ENCODE measurements around the gene TTL.

DNA sequence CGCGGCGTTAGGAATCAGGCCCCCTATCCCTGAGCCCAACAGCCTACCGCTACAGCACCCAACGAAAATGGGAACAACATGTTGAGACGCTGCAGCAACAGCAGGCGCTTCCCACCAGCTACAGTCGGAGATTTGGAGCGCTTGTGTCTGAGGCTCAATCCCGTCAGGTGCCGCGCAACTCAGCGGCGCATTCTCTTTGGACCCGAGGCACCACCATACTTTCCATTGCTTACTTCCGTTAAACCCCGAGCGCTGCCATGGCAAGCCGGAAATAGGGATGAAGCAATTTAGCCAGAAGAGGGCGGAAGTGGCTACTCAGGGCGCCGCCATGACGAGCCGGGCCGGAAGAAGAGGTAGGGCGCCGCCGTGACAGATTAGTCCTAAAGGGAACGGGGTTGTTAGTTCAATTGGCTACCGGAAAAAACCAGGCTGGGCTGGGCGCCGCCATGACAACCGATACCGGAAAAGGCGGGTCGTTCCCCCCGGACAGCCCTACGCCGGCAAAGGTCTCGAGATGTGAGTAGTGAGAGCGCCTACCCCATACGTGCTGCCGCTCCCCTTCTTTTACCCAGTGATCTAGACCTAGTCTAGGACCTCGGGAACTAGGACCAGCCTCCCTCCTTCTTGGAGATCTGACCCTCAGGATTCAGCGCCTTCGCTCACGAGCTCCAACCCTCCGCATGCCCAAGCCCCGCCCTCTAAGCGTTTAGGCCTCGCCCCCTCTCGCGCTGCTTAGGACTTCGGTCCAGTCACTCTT, 102.4 kb downstream of the TTL start, which contains the start of gene CHCHD5:
- TF ChIP-seq POLR2AphosphoS5 (IDR thresholded peaks at IDR 0.05): peak; percentile 83
- no peak for TF ChIP-seq EZH2 (IDR thresholded peaks at IDR 0.05; ENCODE audit: borderline replicate concordance, insufficient read depth, low read length, poor library complexity, severe bottlenecking)
- TF ChIP-seq, protein P1, sequence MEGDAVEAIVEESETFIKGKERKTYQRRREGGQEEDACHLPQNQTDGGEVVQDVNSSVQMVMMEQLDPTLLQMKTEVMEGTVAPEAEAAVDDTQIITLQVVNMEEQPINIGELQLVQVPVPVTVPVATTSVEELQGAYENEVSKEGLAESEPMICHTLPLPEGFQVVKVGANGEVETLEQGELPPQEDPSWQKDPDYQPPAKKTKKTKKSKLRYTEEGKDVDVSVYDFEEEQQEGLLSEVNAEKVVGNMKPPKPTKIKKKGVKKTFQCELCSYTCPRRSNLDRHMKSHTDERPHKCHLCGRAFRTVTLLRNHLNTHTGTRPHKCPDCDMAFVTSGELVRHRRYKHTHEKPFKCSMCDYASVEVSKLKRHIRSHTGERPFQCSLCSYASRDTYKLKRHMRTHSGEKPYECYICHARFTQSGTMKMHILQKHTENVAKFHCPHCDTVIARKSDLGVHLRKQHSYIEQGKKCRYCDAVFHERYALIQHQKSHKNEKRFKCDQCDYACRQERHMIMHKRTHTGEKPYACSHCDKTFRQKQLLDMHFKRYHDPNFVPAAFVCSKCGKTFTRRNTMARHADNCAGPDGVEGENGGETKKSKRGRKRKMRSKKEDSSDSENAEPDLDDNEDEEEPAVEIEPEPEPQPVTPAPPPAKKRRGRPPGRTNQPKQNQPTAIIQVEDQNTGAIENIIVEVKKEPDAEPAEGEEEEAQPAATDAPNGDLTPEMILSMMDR (IDR thresholded peaks at IDR 0.05; ENCODE audit: poor library complexity, severe bottlenecking): peak; percentile 55
- peak; percentile 67 for TF ChIP-seq EP300 (conservative IDR thresholded peaks at IDR 0.05; ENCODE audit: poor library complexity, severe bottlenecking)
- TF ChIP-seq SMC3 (conservative IDR thresholded peaks at IDR 0.05; ENCODE audit: poor library complexity): peak; percentile 32
- TF ChIP-seq, protein P2, sequence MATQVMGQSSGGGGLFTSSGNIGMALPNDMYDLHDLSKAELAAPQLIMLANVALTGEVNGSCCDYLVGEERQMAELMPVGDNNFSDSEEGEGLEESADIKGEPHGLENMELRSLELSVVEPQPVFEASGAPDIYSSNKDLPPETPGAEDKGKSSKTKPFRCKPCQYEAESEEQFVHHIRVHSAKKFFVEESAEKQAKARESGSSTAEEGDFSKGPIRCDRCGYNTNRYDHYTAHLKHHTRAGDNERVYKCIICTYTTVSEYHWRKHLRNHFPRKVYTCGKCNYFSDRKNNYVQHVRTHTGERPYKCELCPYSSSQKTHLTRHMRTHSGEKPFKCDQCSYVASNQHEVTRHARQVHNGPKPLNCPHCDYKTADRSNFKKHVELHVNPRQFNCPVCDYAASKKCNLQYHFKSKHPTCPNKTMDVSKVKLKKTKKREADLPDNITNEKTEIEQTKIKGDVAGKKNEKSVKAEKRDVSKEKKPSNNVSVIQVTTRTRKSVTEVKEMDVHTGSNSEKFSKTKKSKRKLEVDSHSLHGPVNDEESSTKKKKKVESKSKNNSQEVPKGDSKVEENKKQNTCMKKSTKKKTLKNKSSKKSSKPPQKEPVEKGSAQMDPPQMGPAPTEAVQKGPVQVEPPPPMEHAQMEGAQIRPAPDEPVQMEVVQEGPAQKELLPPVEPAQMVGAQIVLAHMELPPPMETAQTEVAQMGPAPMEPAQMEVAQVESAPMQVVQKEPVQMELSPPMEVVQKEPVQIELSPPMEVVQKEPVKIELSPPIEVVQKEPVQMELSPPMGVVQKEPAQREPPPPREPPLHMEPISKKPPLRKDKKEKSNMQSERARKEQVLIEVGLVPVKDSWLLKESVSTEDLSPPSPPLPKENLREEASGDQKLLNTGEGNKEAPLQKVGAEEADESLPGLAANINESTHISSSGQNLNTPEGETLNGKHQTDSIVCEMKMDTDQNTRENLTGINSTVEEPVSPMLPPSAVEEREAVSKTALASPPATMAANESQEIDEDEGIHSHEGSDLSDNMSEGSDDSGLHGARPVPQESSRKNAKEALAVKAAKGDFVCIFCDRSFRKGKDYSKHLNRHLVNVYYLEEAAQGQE (IDR thresholded peaks at IDR 0.05; ENCODE audit: borderline replicate concordance): no peak

Data from neural cell (in vitro differentiated cells).